T-helper 17 cell (primary cell): ENCODE measurements around the gene DOCK1. TPM values are rescaled to one million over a fixed set of nuclear protein-coding genes. Genes with fewer than 3 reads are reported as not detected.

Experiments used
- ATAC-seq: fragments of 150-1000 bp; cut with Tn5 transposase; 2 replicates; pipeline ENCODE4 v1.10.0; 2021; ENCODE audit warnings: mild to moderate bottlenecking, moderate library complexity
- DNase-seq, 3 donors: peaks; one replicate each; pipeline versions ENCODE4 v3.0.0 to v3.0.0-alpha.2; 2020 to 2021
- H3K9me3 ChIP-seq: one replicate; pipeline ENCODE4 v1.7.0; 2013; ENCODE audit warnings: low read length, mild to moderate bottlenecking; ENCODE audit not compliant: control insufficient read depth, poor library complexity, severe bottlenecking
- H3K27ac Mint-ChIP-seq: one replicate; pipeline ENCODE4 v1.8.0; 2022; ENCODE audit warnings: mild to moderate bottlenecking, moderate library complexity, mixed read lengths
- H3K27me3 Mint-ChIP-seq: one replicate; pipeline ENCODE4 v1.8.0; 2022; ENCODE audit warnings: mixed read lengths
- H3K36me3 Mint-ChIP-seq: one replicate; pipeline ENCODE4 v1.8.0; 2022; ENCODE audit warnings: low read depth, mixed read lengths
- H3K4me1 Mint-ChIP-seq: one replicate; pipeline ENCODE4 v1.8.0; 2022; ENCODE audit warnings: mild to moderate bottlenecking, mixed read lengths
- H3K4me3 Mint-ChIP-seq: one replicate; pipeline ENCODE4 v1.8.0; 2022; ENCODE audit warnings: mild to moderate bottlenecking, moderate library complexity, mixed read lengths
- total RNA-seq, 4 donors: library from RNA in 2 of 4; stranded (reverse) in 2 of 4; gene quantifications; one replicate each; pipeline ENCODE4 v1.2.3 and lab custom pipeline; 2022 to 2026

DOCK1 gene
- total RNA-seq, 2 donors from 2014 or later = 0.76 TPM; not detected in 1

DNA sequence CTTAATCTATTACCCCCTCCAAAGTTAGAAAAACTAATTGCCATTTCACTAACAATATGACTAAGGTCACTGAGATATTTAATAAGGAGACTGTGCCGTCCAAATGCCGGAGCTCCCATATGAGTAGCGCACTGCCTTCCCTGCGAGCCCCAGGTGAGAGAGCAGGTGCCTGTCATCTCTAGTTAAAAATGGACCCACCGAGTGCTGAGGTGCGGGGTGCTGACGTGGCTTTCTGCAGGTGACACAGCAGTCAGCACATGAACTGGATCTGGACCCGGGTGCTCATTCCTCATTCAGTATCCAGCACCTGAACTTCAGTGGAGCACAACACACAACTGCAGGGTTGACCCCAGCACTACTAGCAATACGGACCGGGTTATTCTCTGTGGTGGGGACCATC lies 505.8 kb downstream of the DOCK1 start:
- Mint-ChIP-seq H3K4me3 (no peak overlapping the region), H3K27ac (no peak overlapping the region), H3K36me3 (no peaks in the 10 kb centered on the region), H3K27me3 (peaks cover 7% of the 10 kb centered on the region), H3K4me1 (no peaks in the 10 kb centered on the region)
- no peaks in the 10 kb centered on the region for H3K9me3 ChIP-seq
- ATAC-seq (no peak), DNase-seq (no peak)

DNA sequence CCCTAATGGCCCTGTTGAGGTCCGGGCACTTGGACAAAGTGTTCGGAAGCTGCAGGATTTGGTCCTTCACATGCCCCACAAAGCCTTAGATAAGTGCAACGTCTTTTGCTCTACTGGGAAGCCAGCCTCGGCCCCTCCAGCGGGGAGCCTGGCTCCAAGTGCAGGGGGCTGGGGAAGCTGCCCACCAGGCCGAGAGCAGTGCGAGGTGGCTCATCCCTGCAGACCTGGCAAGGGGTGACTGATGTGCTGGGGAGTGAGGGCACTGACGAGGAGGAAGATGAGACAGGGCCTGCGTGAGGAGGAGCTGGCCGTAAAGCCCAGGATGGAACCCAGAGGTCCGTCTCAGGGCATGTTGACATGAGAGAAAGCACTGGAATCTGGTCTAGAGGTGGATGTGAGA lies 508.1 kb downstream of the DOCK1 start:
- DNase-seq (no peak), ATAC-seq (no peak)
- Mint-ChIP-seq H3K4me3 (no peak overlapping the region), H3K36me3 (no peaks in the 10 kb centered on the region), H3K4me1 (no peaks in the 10 kb centered on the region), H3K27me3 (peaks cover 22% of the 10 kb centered on the region), H3K27ac (no peak overlapping the region)
- no peaks in the 10 kb centered on the region for H3K9me3 ChIP-seq

DNA sequence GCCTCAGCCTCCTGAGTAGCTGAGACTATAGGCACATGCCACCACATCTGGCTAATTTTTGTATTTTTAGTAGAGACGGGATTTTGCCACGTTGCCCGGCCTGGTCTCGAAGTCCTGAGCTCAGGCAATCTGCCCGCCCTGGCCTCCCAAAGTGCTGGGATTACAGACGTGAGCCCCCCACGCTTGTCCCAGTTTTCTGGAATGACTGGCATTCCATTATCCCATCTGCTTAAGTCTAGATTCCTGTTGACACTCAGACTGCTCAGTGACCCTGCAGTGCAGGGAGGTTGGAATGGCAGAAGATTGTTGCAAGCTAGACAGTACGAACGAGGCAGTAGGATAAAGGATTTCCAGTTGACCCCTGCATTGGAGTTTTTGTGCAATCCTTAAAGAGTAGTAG lies 508.8 kb downstream of the DOCK1 start:
- no peaks in the 10 kb centered on the region for H3K9me3 ChIP-seq
- Mint-ChIP-seq H3K36me3 (no peaks in the 10 kb centered on the region), H3K27ac (no peak overlapping the region), H3K27me3 (peaks cover 23% of the 10 kb centered on the region), H3K4me1 (no peaks in the 10 kb centered on the region), H3K4me3 (no peak overlapping the region)
- ATAC-seq (no peak), DNase-seq (no peak)

DNA sequence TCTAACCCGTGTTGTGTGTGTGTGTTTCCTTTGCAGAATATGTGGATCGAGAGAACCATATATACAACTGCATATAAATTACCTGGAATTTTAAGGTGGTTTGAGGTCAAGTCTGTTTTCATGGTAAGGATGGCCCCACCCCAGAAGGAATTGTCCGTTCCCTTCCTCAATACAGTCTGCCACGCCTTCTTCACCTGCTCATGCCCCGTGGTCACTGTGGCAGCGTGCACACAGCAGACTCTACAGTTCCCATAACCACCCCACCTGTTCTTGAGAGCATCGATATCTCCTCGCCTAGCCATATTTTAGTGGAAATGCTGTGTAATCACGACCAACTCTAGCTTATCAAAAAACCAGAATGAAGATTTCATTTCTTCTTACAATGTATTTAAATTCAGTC lies 509.9 kb downstream of the DOCK1 start:
- Mint-ChIP-seq H3K4me3 (no peak overlapping the region), H3K4me1 (no peaks in the 10 kb centered on the region), H3K27ac (no peak overlapping the region), H3K36me3 (no peaks in the 10 kb centered on the region), H3K27me3 (peaks cover 23% of the 10 kb centered on the region)
- H3K9me3 ChIP-seq = no peaks in the 10 kb centered on the region
- no peak for ATAC-seq
- no peak for DNase-seq

DNA sequence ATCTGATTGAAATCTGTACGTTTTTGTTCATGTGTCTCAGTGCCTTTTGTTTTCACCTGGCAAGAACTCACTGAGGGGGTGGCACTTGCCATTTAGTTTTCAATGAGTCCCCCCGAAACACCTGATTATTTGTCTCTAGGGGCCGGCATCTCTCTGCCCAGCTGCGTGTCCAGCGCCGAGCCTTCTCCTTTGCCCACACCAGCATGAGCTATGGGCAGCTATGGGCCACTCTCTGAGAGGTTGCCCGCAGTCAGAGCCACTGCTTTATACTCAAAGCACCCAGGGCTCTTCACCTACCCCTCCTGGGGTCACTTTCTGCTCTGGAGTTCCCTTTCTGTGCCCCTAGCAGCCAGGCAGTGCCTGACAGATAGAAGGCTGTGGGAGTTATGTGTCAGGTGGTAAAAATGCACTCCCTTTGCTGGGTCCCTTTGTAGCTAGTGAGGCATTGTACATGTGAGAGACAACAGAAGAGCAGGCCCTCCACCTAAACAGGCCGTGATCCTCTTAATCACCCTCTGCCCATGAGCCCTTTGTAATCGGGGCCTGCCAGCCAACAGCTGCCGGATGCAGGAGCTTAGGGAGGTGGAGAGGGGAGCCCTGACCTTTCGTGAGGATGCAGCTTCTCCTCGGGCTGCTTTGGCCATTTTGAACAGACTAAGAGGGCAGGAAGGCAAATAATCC lies 510.8 kb downstream of the DOCK1 start:
- no peaks in the 10 kb centered on the region for H3K9me3 ChIP-seq
- Mint-ChIP-seq H3K27ac (no peak overlapping the region), H3K4me3 (no peak overlapping the region), H3K27me3 (peaks cover 23% of the 10 kb centered on the region), H3K4me1 (no peaks in the 10 kb centered on the region), H3K36me3 (no peaks in the 10 kb centered on the region)
- ATAC-seq = no peak
- DNase-seq = no peak

DNA sequence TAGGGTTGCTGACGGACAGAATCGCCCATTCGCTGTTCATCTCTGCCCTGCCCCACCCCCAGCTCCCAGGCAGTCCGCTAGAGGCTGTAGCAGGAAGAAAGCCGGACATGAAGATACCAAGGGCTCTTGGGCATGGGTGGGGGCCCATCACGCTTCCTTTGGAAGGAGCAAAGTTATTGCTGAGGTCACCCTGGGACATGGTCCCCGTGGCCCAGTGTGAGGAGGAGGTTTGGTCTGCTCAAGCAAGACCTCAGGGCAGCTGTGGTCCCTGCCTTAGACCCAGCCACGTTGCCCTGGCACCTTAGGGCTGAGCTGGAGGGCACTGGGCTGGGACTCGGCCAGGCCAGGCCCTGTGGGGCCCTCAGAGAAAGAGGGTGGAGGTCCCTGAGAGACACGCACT lies 511.8 kb downstream of the DOCK1 start:
- H3K27me3 Mint-ChIP-seq = peaks cover 23% of the 10 kb centered on the region
- H3K9me3 ChIP-seq = no peaks in the 10 kb centered on the region
- DNase-seq (no peak), ATAC-seq (no peak)
- H3K4me3 Mint-ChIP-seq = no peak overlapping the region
- no peaks in the 10 kb centered on the region for H3K4me1 Mint-ChIP-seq
- no peaks in the 10 kb centered on the region for H3K36me3 Mint-ChIP-seq
- H3K27ac Mint-ChIP-seq = no peak overlapping the region

DNA sequence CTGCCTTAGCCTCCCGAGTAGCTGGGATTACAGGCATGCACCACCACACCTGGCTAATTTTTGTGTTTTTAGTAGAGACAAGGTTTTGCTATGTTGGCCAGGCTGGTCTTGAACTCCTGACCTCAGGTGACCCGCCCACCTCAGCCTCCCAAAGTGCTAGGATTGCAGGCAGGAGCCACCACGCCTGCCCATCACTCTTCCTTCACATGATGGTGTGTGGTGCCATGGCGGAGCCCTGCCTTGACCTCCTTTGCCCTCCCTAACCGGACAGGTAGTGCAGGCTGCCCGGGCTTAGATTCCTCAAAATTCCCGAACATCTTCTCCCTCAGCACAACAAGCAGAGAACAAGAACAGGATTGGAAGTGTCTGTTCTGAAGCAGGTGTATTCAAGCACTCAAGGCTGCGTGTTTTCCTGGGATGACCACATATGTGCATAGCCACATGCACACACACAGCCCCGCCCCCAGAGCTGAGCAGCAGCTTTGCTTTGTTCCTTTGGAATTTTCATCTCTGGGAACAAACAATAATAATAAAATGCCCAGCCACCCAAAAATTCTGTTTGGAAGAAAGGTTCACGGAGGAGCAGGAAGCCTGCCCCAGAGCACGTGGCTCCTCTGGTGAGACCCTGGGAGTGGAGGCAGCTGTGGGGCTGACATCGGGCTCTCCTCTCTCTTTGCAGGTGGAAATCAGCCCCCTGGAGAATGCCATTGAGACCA lies 512.6 kb downstream of the DOCK1 start:
- Mint-ChIP-seq H3K4me3 (no peak overlapping the region), H3K36me3 (no peaks in the 10 kb centered on the region), H3K27ac (no peak overlapping the region), H3K27me3 (peaks cover 23% of the 10 kb centered on the region), H3K4me1 (no peaks in the 10 kb centered on the region)
- DNase-seq (no peak), ATAC-seq (no peak)
- H3K9me3 ChIP-seq = no peaks in the 10 kb centered on the region

DNA sequence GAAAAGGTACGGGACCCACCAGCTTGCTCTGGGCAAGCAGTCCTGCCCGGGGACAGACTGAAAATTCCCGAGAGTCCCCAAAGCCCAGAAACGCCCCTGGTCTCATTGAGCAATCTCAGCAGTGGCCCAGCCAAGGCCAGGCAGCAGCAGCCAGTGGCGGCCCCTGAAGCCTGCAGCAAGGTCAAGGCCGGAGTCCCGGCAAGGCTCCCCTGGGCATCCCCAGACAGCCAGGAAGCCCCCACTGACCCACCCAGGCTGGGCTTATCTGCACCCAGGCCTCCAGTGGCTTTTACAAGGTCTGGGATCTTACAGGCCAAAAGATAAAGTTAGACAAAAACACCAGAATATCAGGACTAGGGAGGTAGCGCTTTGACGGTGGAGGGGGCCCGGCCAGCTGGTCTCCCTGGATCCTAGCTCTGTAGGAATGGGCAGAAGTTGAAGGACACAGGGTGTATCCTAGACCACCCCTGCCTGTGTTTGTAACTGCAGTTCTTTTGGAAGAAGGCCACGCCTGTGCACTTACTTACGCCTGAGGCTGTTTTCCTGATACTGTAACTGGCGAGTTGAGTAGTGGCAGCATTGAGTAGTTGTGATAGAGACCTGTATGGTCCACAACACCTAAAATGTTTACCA lies 513.4 kb downstream of the DOCK1 start:
- H3K9me3 ChIP-seq = no peaks in the 10 kb centered on the region
- no peak overlapping the region for H3K27ac Mint-ChIP-seq
- DNase-seq (no peak), ATAC-seq (no peak)
- H3K4me1 Mint-ChIP-seq = no peaks in the 10 kb centered on the region
- no peaks in the 10 kb centered on the region for H3K36me3 Mint-ChIP-seq
- peaks cover 23% of the 10 kb centered on the region for H3K27me3 Mint-ChIP-seq
- no peak overlapping the region for H3K4me3 Mint-ChIP-seq

DNA sequence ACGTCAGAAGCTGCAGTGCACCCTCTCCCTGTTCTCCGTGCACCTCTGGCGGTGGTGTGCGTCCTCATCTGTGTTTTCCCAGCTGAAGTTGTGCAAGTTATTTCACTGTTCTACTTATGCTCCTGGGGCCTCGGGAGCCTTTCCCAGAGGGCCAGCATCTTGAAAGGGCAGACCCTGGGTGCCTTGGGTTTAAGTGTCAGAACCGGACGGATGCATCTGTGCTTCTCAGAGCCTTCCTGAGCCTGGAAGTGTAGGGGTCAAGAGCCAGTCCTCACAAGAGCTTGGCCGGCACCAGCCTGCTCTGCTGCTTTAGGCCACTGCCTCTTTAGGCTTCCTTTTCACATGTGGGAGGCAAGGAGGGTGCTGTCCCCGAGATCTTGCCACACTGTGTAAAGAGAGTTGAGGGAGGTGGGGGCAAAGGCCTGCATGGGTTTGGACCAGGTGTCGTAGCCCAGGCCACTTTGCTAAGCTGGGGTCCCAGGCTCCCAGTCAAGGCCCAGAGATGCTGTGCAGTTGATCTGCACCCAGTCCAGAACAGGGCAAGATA lies 515.0 kb downstream of the DOCK1 start:
- Mint-ChIP-seq H3K27ac (no peak overlapping the region), H3K4me1 (no peaks in the 10 kb centered on the region), H3K27me3 (peaks cover 20% of the 10 kb centered on the region), H3K36me3 (no peaks in the 10 kb centered on the region), H3K4me3 (no peak overlapping the region)
- no peak for DNase-seq
- no peaks in the 10 kb centered on the region for H3K9me3 ChIP-seq
- ATAC-seq = no peak

DNA sequence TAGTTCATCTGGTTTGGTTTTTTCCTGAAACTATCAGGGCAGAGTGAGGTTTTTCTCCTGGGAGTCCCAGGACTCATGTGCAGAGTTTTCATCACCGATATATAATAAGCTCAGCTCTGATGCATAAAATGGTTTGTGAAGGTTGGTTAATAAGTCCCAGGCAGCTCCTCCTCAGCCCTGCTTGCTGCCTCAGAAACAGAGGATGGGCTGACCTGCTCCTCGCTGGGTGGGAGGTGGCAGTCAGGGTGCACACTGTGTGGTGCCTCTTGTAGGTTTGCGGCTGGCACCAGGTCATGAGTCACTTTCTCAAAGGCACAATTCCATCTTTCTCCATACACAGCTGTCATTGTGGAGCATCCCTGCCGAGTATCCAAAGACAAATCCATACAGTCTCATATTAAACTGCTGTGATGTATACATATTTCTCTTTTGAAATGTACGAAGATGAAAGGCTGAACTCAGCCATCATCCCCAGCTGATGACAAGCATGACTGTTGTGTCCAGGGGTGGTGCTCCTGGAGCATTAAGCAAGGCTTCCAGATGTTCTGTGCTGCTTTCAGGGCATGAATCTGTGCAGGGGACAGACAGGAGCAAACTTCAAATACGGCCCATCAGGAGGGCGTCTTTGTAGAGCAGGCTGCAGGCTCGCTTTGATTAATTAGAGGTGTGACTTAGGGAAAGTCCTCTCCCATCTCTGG lies 518.1 kb downstream of the DOCK1 start:
- H3K36me3 Mint-ChIP-seq = no peaks in the 10 kb centered on the region
- DNase-seq = no peak
- H3K27ac Mint-ChIP-seq = no peak overlapping the region
- H3K9me3 ChIP-seq = no peaks in the 10 kb centered on the region
- peaks cover under 1% of the 10 kb centered on the region for H3K27me3 Mint-ChIP-seq
- H3K4me3 Mint-ChIP-seq = no peak overlapping the region
- H3K4me1 Mint-ChIP-seq = no peaks in the 10 kb centered on the region
- ATAC-seq = no peak

DNA sequence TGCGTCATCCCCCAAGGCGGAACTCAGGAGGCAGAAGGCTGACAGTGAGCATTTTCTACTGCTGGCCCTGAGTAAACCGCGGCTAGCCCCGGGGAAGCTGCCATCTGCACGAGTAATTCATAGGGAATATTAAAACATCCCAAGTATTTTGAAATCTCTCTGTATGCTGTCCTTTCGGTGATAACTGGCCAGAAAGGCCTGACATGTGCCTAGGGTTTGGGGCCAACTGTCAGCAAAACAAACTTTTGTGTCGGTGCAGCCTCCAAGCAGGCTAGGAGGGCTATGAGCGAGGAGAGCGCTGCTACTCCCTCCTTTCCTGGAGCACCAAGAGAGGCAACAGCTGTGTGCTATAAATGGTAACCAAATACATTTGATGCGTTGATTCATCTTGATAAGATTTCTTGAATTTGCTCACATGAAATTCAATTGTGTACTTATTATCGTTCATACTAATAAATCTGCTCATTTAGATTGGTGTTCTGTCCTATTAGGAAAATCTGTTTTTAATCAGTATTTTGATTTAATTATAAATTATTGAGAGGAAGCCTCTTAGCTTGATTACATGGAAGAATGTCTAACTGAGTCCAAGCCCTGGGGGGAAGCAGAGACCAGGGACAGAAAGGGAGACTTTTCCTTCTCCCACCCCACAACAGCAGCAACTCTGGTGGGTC lies 519.5 kb downstream of the DOCK1 start:
- H3K4me3 Mint-ChIP-seq = no peak overlapping the region
- no peaks in the 10 kb centered on the region for H3K36me3 Mint-ChIP-seq
- H3K27me3 Mint-ChIP-seq = no peaks in the 10 kb centered on the region
- H3K4me1 Mint-ChIP-seq = no peaks in the 10 kb centered on the region
- no peaks in the 10 kb centered on the region for H3K9me3 ChIP-seq
- no peak overlapping the region for H3K27ac Mint-ChIP-seq
- no peak for DNase-seq
- ATAC-seq = no peak

DNA sequence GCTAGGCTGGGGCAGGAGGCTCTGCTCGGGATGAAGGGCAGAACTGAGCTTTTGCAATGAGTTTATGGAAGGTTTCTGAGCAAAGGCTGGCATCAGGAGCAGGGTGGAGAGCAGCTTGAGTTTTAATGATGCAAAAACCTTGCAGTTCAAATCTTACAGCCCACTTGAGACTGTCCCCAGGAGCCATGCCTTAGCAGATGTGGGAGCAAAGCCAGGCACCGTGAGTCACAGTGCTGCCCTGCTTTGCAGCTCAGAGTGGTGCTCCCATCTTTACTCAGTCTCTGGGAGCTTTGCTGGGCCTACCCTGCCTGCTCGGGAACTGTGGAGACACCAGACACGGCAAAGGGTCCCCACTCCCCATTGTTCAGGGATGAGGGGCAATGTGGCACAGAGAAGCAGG lies 521.5 kb downstream of the DOCK1 start:
- Mint-ChIP-seq H3K36me3 (no peaks in the 10 kb centered on the region), H3K27me3 (no peaks in the 10 kb centered on the region), H3K27ac (no peak overlapping the region), H3K4me1 (no peaks in the 10 kb centered on the region), H3K4me3 (no peak overlapping the region)
- ATAC-seq (no peak), DNase-seq (no peak)
- H3K9me3 ChIP-seq = no peaks in the 10 kb centered on the region

DNA sequence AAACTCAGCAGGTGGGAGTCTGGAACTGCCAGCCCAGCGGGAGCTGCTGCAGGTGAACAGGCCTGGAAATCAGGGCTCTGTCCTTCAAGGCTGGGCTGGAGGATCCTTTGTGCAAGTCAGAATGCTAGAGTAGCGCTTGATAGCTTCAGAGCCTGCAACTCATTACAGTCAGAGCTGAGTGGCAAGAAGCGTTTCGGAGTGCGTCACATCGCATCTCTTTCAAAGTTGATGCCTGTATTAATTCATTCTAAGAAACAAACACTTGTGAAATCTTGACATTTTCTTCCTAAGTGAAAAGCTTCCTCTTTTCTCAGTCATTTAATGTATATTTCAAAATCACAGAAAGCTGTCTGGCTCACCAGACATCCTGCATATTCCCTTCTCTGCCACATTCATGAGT lies 522.7 kb downstream of the DOCK1 start:
- no peaks in the 10 kb centered on the region for H3K9me3 ChIP-seq
- Mint-ChIP-seq H3K4me3 (no peak overlapping the region), H3K27ac (no peak overlapping the region), H3K4me1 (no peaks in the 10 kb centered on the region), H3K36me3 (no peaks in the 10 kb centered on the region), H3K27me3 (no peaks in the 10 kb centered on the region)
- DNase-seq = no peak
- ATAC-seq = no peak
